SK-N-SH treated with all-trans-retinoic acid at 6 μM for 48 hours (cell line): ENCODE measurements around the gene VPS13C.

Experiments
- ATAC-seq: fragments of 200-7000 bp; cut with Tn5 transposase; 3 replicates; pipeline ENCODE4 v1.9.1; 2020; ENCODE audit warnings: mild to moderate bottlenecking, moderate library complexity
- ARNTL ChIP-seq: fragments of 450-650 bp; formaldehyde crosslinking; IDR thresholded peaks from 2 replicates; pipeline ENCODE4 v1.5.0; 2020; ENCODE audit warnings: low read depth, mild to moderate bottlenecking, moderate library complexity, borderline replicate concordance
- BACH2 ChIP-seq: fragments of 250-450 bp; sonication (Bioruptor Pico); IDR thresholded peaks from 2 replicates; pipeline ENCODE4 v1.9.0; 2021; ENCODE audit warnings: mild to moderate bottlenecking, borderline replicate concordance
- CSDC2 ChIP-seq: fragments of 250-450 bp; sonication (Bioruptor Pico); IDR thresholded peaks from 2 replicates; pipeline ENCODE4 v1.5.0; 2020; ENCODE audit warnings: mild to moderate bottlenecking, moderate library complexity
- ESRRG ChIP-seq: fragments of 250-450 bp; sonication (Bioruptor Pico); IDR thresholded peaks from 2 replicates; pipeline ENCODE4 v1.6.1; 2021; ENCODE audit warnings: mild to moderate bottlenecking
- GLIS3 ChIP-seq: fragments of 250-450 bp; sonication (Bioruptor Pico); IDR thresholded peaks from 2 replicates; pipeline ENCODE4 v1.5.0; 2020; ENCODE audit warnings: mild to moderate bottlenecking, moderate library complexity
- OSR1 ChIP-seq: fragments of 250-450 bp; sonication (Bioruptor Pico); IDR thresholded peaks from 2 replicates; pipeline ENCODE4 v1.8.0; 2022; ENCODE audit warnings: moderate library complexity, mild to moderate bottlenecking, inconsistent platforms
- PPARA ChIP-seq: fragments of 250-450 bp; sonication (Bioruptor Pico); IDR thresholded peaks from 2 replicates; pipeline ENCODE4 v1.5.0; 2020; ENCODE audit warnings: mild to moderate bottlenecking, borderline replicate concordance
- RARB ChIP-seq: fragments of 250-450 bp; sonication (Bioruptor Pico); IDR thresholded peaks from 2 replicates; pipeline ENCODE4 v1.8.0; 2021; ENCODE audit warnings: mild to moderate bottlenecking, moderate library complexity
- SNAI2 ChIP-seq: fragments of 250-450 bp; sonication (Bioruptor Pico); IDR thresholded peaks from 2 replicates; pipeline ENCODE4 v1.5.0; 2020; ENCODE audit warnings: mild to moderate bottlenecking, moderate library complexity
- TOX ChIP-seq: fragments of 250-450 bp; sonication (Bioruptor Pico); IDR thresholded peaks from 2 replicates; pipeline ENCODE4 v1.8.0; 2021; ENCODE audit warnings: mild to moderate bottlenecking, moderate library complexity, borderline replicate concordance
- ZC3H10 ChIP-seq: fragments of 250-450 bp; sonication (Bioruptor Pico); IDR thresholded peaks from 2 replicates; pipeline ENCODE4 v1.5.1; 2021; ENCODE audit warnings: mild to moderate bottlenecking, moderate library complexity
- ZFP3 ChIP-seq: fragments of 250-450 bp; sonication (Bioruptor Pico); IDR thresholded peaks from 2 replicates; pipeline ENCODE4 v1.5.0; 2020; ENCODE audit warnings: mild to moderate bottlenecking, moderate library complexity
- ZFP30 ChIP-seq: fragments of 450-650 bp; formaldehyde crosslinking; IDR thresholded peaks from 2 replicates; pipeline ENCODE4 v1.5.0; 2022; ENCODE audit warnings: mild to moderate bottlenecking, moderate library complexity
- ZNF565 ChIP-seq: fragments of 450-650 bp; formaldehyde crosslinking; conservative IDR thresholded peaks from 2 replicates; pipeline ENCODE4 v1.5.0; 2020; ENCODE audit warnings: low read depth, mild to moderate bottlenecking, moderate library complexity
- TF ChIP-seq, protein P1 (sequence below): fragments of 250-450 bp; sonication (Bioruptor Pico); IDR thresholded peaks from 2 replicates; pipeline ENCODE4 v1.8.0; 2020; ENCODE audit warnings: mild to moderate bottlenecking, moderate library complexity, borderline replicate concordance
- TF ChIP-seq, protein P2 (sequence below): fragments of 250-450 bp; sonication (Bioruptor Pico); IDR thresholded peaks from 2 replicates; pipeline ENCODE4 v1.5.0; 2020; ENCODE audit warnings: mild to moderate bottlenecking, moderate library complexity
- TF ChIP-seq, protein P3 (sequence below): fragments of 250-450 bp; sonication (Bioruptor Pico); IDR thresholded peaks from 2 replicates; pipeline ENCODE4 v1.8.0; 2021; ENCODE audit warnings: low read depth, mild to moderate bottlenecking, moderate library complexity, borderline replicate concordance
- TF ChIP-seq, protein P4 (sequence below): fragments of 250-450 bp; sonication (Bioruptor Pico); IDR thresholded peaks from 2 replicates; pipeline ENCODE4 v1.5.1; 2020; ENCODE audit warnings: low read depth, mild to moderate bottlenecking, moderate library complexity

The VPS13C gene

DNA sequence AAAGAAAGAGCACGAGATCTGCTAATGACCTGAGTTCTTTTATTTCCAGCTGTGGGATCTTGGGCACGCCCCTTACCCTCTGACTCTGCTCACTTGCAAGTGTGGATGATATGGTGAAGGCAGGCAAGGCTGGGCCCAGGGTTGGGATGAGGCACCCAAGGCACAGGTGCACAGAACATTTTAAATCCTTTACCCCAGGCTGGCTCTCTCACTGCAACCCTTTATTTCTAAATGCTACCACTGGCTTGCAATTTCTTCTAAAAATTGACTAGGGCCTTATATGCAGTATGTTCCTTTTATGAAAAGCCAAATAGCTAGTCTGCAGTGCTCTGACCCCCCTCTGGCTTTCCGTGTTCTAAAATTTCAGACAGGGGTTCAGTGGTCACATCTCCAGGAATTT is 237.7 kb downstream of the VPS13C start:
- ATAC-seq: no peak
- TF ChIP-seq ZFP30 (CRISPR knock-in tag): no peak
- TF ChIP-seq BACH2 (CRISPR knock-in tag): no peak
- TF ChIP-seq TOX (CRISPR knock-in tag): no peak
- TF ChIP-seq, protein P1, sequence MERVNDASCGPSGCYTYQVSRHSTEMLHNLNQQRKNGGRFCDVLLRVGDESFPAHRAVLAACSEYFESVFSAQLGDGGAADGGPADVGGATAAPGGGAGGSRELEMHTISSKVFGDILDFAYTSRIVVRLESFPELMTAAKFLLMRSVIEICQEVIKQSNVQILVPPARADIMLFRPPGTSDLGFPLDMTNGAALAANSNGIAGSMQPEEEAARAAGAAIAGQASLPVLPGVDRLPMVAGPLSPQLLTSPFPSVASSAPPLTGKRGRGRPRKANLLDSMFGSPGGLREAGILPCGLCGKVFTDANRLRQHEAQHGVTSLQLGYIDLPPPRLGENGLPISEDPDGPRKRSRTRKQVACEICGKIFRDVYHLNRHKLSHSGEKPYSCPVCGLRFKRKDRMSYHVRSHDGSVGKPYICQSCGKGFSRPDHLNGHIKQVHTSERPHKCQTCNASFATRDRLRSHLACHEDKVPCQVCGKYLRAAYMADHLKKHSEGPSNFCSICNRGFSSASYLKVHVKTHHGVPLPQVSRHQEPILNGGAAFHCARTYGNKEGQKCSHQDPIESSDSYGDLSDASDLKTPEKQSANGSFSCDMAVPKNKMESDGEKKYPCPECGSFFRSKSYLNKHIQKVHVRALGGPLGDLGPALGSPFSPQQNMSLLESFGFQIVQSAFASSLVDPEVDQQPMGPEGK (CRISPR knock-in tag): no peak
- no peak for TF ChIP-seq PPARA (CRISPR knock-in tag)
- TF ChIP-seq ESRRG (CRISPR knock-in tag): no peak

DNA sequence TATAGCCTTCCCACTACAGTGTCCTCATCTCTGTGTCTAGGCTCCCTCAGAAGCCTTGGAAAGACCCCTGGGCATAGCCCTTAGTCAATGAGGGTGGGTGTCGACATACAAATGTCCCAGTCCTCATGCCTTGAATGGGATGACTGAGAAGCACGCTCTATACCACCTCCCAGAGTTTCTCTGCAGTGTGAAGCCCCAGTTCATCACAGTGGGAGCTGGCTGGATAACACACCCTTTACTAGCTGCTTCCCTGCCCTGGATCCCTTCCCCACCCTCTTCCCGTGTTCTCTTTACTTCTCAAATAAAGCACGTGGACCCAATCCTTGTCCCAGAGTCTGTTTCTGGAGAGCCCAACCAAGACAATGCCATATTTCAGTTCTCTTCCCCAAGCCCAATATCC is 239.3 kb downstream of the VPS13C start:
- no peak for ATAC-seq
- TF ChIP-seq ARNTL (CRISPR knock-in tag) (no peak), CSDC2 (CRISPR knock-in tag) (no peak), BACH2 (CRISPR knock-in tag) (no peak), ZC3H10 (CRISPR knock-in tag) (no peak), GLIS3 (CRISPR knock-in tag) (no peak), ZFP30 (CRISPR knock-in tag) (no peak), ZNF565 (no peak), SNAI2 (CRISPR knock-in tag) (no peak), TOX (CRISPR knock-in tag) (no peak)
- TF ChIP-seq, protein P2, sequence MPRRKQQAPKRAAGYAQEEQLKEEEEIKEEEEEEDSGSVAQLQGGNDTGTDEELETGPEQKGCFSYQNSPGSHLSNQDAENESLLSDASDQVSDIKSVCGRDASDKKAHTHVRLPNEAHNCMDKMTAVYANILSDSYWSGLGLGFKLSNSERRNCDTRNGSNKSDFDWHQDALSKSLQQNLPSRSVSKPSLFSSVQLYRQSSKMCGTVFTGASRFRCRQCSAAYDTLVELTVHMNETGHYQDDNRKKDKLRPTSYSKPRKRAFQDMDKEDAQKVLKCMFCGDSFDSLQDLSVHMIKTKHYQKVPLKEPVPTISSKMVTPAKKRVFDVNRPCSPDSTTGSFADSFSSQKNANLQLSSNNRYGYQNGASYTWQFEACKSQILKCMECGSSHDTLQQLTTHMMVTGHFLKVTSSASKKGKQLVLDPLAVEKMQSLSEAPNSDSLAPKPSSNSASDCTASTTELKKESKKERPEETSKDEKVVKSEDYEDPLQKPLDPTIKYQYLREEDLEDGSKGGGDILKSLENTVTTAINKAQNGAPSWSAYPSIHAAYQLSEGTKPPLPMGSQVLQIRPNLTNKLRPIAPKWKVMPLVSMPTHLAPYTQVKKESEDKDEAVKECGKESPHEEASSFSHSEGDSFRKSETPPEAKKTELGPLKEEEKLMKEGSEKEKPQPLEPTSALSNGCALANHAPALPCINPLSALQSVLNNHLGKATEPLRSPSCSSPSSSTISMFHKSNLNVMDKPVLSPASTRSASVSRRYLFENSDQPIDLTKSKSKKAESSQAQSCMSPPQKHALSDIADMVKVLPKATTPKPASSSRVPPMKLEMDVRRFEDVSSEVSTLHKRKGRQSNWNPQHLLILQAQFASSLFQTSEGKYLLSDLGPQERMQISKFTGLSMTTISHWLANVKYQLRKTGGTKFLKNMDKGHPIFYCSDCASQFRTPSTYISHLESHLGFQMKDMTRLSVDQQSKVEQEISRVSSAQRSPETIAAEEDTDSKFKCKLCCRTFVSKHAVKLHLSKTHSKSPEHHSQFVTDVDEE: no peak
- TF ChIP-seq, protein P3, sequence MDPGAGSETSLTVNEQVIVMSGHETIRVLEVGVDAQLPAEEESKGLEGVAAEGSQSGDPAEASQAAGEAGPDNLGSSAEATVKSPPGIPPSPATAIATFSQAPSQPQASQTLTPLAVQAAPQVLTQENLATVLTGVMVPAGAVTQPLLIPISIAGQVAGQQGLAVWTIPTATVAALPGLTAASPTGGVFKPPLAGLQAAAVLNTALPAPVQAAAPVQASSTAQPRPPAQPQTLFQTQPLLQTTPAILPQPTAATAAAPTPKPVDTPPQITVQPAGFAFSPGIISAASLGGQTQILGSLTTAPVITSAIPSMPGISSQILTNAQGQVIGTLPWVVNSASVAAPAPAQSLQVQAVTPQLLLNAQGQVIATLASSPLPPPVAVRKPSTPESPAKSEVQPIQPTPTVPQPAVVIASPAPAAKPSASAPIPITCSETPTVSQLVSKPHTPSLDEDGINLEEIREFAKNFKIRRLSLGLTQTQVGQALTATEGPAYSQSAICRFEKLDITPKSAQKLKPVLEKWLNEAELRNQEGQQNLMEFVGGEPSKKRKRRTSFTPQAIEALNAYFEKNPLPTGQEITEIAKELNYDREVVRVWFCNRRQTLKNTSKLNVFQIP (CRISPR knock-in tag): no peak

DNA sequence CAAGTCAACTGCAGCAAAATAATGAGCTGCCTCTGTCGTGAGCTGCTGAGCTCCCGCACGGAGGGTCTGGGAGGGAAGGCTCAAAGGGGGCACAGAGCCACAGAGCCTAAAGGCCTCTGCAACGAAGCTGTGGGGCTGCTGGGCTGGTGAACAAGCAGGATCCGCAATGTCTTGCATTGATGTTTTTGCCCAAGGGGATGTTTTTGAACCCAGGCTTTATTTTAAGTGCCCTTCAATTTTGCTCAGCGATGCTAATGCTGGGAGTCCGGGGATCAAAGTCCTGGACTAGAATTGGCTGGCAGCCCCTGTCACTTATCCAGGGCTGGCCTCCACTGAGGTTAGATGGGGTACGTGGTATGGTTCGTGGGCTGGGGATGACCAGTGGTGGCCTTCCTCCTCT is 240.0 kb downstream of the VPS13C start:
- no peak for ATAC-seq
- TF ChIP-seq RARB (CRISPR knock-in tag) (no peak), GLIS3 (CRISPR knock-in tag) (no peak), ESRRG (CRISPR knock-in tag) (no peak), ARNTL (CRISPR knock-in tag) (no peak), SNAI2 (CRISPR knock-in tag) (no peak), ZFP3 (CRISPR knock-in tag) (no peak), OSR1 (CRISPR knock-in tag) (no peak)
- TF ChIP-seq, protein P3 (CRISPR knock-in tag): no peak
- TF ChIP-seq, protein P4, sequence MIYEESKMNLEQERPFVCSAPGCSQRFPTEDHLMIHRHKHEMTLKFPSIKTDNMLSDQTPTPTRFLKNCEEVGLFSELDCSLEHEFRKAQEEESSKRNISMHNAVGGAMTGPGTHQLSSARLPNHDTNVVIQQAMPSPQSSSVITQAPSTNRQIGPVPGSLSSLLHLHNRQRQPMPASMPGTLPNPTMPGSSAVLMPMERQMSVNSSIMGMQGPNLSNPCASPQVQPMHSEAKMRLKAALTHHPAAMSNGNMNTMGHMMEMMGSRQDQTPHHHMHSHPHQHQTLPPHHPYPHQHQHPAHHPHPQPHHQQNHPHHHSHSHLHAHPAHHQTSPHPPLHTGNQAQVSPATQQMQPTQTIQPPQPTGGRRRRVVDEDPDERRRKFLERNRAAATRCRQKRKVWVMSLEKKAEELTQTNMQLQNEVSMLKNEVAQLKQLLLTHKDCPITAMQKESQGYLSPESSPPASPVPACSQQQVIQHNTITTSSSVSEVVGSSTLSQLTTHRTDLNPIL (CRISPR knock-in tag): no peak
- TF ChIP-seq, protein P2: no peak
